Measurements from ENCODE around the gene ZNF610. TPM values are rescaled to one million over a fixed set of nuclear protein-coding genes. Genes with fewer than 3 reads are reported as not detected.
"Not testable (repeated sequence)": the region's sequence is repeated elsewhere in the genome, so short reads cannot be mapped to it uniquely, and the experiment has no call there.

ZNF610 gene
- total RNA-seq, result 1 to 10 TPM in 2 of 5 experiments, under 1 TPM in 3; 0.42 to 4.3 (median 0.93) TPM
- polyA plus RNA-seq, result 1 to 10 TPM; 2.0 to 2.6 TPM
- 2.0 reads per million, percentile 9 among the genes with 10 or more reads in this experiment for total RNA-seq

- Histone ChIP-seq H3K27ac (ENCODE audit: low read depth, low read length) (peak within 1 kb of the TSS; percentile 83), H3K4me3 (ENCODE audit: low read length) (peak within 1 kb of the TSS; percentile 88), H3K27me3 (ENCODE audit: control insufficient read depth in 2 of 2, insufficient read depth in 2 of 2, low read length in 2 of 2) (no peaks in the 10 kb centered on the region), H3K36me3 (ENCODE audit: control insufficient read depth in 2 of 3, insufficient read depth in 3 of 3, low read length in 3 of 3) (peaks cover 0 to 4% (median 0%) of the 10 kb centered on the region in 3 experiments), H3K9me3 (ENCODE audit: control insufficient read depth in 2 of 3, low read length in 3 of 3) (peaks cover 8 to 30% (median 9%) of the 10 kb centered on the region in 3 experiments), H3K4me1 (ENCODE audit: control insufficient read depth in 2 of 2, insufficient read depth in 2 of 2, low read length in 2 of 2) (peaks cover 0 to 6% of the 10 kb centered on the region in 2 donors)
- Mint-ChIP-seq H3K4me1 (peaks cover 11 to 19% (median 16%) of the 10 kb centered on the region in 7 donors), H3K27ac (peak within 1 kb of the TSS; percentile 81 to 98 (median 96)), H3K27me3 (no peaks in the 10 kb centered on the region), H3K4me3 (peak within 1 kb of the TSS; percentile 87 to 97 (median 93)), H3K36me3 (peaks cover 17 to 45% (median 24%) of the 10 kb centered on the region in 5 donors), H3K9me3 (peaks cover 5 to 99% (median 49%) of the 10 kb centered on the region in 11 donors)
- intact Hi-C loops (cut with micrococcal nuclease), result loop anchor here (1.0 to 2.0 kb wide), 7 partner anchors 33 to 399 kb away; partner anchors contain the start of genes ZNF480 (in 1 of the 2), ZNF528 (in 1 of the 2), ZNF611 (in 1 of the 2) and ZNF766 (in 1 of the 2)
- CTCF ChIA-PET, result no interaction called here
- DNase-seq (peak; percentile 73 to 88 (median 85)), ATAC-seq (peak; percentile 99)
- POLR2A ChIA-PET, result interaction anchor here (1.7 kb wide), 1 partner anchor 33 kb away, joined by 4 read pairs; the partner anchor contains the start of gene ZNF880
Observed at GRCh38 chr19:52336117-52336790, at the start of gene ZNF610. ZNF610 (plus strand) TSS chr19:52336243; CDS start chr19:52349173, 12,930 bp downstream.

- CTCF ChIA-PET, result interaction anchor here (0.6 to 1.1 kb wide), 2 partner anchors 78 to 149 kb away, joined by 3 to 4 read pairs; no protein-coding TSS in a partner anchor
- no peak for DNase-seq
- Mint-ChIP-seq H3K27me3 (no peaks in the 10 kb centered on the region), H3K9me3 (peaks cover 10 to 93% (median 75%) of the 10 kb centered on the region in 11 donors), H3K4me3 (peak overlapping the region in 1 of 10 donors; percentile 19), H3K36me3 (peaks cover 45 to 94% (median 91%) of the 10 kb centered on the region in 5 donors), H3K4me1 (peaks cover 0 to 5% (median 0%) of the 10 kb centered on the region in 7 donors), H3K27ac (no peak overlapping the region)
- Histone ChIP-seq H3K4me1 (ENCODE audit: control insufficient read depth in 2 of 2, insufficient read depth in 2 of 2, low read length in 2 of 2) (no peaks in the 10 kb centered on the region), H3K27me3 (ENCODE audit: control insufficient read depth in 2 of 2, insufficient read depth in 2 of 2, low read length in 2 of 2) (no peaks in the 10 kb centered on the region), H3K9me3 (ENCODE audit: control insufficient read depth in 2 of 3, low read length in 3 of 3) (peaks cover 0 to 91% (median 10%) of the 10 kb centered on the region in 3 experiments), H3K36me3 (ENCODE audit: control insufficient read depth in 2 of 3, insufficient read depth in 3 of 3, low read length in 3 of 3) (peaks cover 19 to 95% (median 54%) of the 10 kb centered on the region in 3 experiments), H3K27ac (ENCODE audit: low read depth, low read length) (no peak overlapping the region), H3K4me3 (ENCODE audit: low read length) (no peak overlapping the region)
- intact Hi-C loops (cut with micrococcal nuclease), result no loop called here
- POLR2A ChIA-PET, result no interaction called here
- ATAC-seq, result no peak
Observed at GRCh38 chr19:52286256-52286655, 49.8 kb upstream of the ZNF610 start.

DNA sequence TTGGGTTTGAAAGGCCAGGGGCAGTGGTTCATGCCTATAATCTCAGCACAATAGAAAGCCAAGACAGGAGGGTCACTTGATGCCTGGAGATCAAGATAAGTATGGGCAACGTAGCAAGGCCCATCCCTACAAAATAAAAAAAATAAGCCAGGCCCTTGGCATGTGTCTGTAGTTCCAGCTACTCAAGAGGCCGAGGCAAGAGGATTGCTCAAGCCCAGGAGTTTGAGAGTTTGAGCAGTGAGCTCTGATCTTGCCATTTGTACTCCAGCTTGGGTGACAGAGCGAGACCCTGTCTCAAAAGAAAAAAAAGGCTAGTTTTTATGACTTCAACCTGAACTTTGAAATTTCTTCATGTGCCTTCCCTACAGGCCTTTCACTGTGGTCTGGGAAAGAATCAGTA is 44.3 kb upstream of the ZNF610 start:
- no peaks in the 10 kb centered on the region for H3K4me1 ChIP-seq (ENCODE audit: control insufficient read depth in 2 of 2, insufficient read depth in 2 of 2, low read length in 2 of 2)
- H3K27ac Mint-ChIP-seq, result no peak overlapping the region
- ChIA-PET POLR2A (no interaction called here), CTCF (no interaction called here)
- H3K36me3 ChIP-seq (ENCODE audit: control insufficient read depth in 2 of 3, insufficient read depth in 3 of 3, low read length in 3 of 3), result peaks cover 0 to 42% (median 8%) of the 10 kb centered on the region in 3 experiments
- peaks cover 0 to 9% (median 4%) of the 10 kb centered on the region in 7 donors for H3K4me1 Mint-ChIP-seq
- intact Hi-C loops (cut with micrococcal nuclease), result loop anchor here (10.0 kb wide), 2 partner anchors 103 to 343 kb away; partner anchors contain the start of genes ZNF528 (in 1 of the 2) and ZNF83 (in 1 of the 2)
- H3K4me3 Mint-ChIP-seq, result no peak overlapping the region
- ATAC-seq (no peak), DNase-seq (no peak)
- H3K36me3 Mint-ChIP-seq, result peaks cover 34 to 74% (median 49%) of the 10 kb centered on the region in 5 donors
- H3K27me3 Mint-ChIP-seq, result no peaks in the 10 kb centered on the region
- no peaks in the 10 kb centered on the region for H3K27me3 ChIP-seq (ENCODE audit: control insufficient read depth in 2 of 2, insufficient read depth in 2 of 2, low read length in 2 of 2)
- no peak overlapping the region for H3K4me3 ChIP-seq (ENCODE audit: low read length)
- H3K9me3 ChIP-seq (ENCODE audit: control insufficient read depth in 2 of 3, low read length in 3 of 3), result peaks cover 0 to 69% (median under 1%) of the 10 kb centered on the region in 3 experiments
- H3K9me3 Mint-ChIP-seq, result peaks cover 14 to 87% (median 55%) of the 10 kb centered on the region in 11 donors
- H3K27ac ChIP-seq (ENCODE audit: low read depth, low read length), result no peak overlapping the region

DNA sequence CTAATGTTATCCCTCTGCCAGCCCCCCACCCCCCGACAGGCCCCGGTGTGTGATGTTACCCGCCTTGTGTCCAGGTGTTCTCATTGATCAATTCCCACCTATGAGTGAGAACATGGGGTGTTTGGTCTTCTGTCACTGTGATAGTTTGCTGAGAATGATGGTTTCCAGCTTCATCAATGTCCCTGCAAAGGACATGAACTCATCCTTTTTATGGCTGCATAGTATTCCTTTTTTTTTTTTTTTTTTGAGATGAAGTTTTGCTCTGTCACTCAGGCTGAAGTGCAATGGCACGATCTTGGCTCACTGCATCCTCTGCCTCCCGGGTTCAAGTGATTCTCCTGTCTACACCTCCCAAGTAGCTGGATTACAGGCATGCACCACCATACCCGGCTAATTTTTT is 43.1 kb upstream of the ZNF610 start:
- H3K36me3 Mint-ChIP-seq, result peaks cover 34 to 72% (median 50%) of the 10 kb centered on the region in 5 donors
- POLR2A ChIA-PET, result interaction anchor here (0.6 kb wide), 1 partner anchor 32 kb away, joined by 4 read pairs; no protein-coding TSS in a partner anchor
- CTCF ChIA-PET; H3K27me3 Mint-ChIP-seq; DNase-seq; H3K4me3 ChIP-seq (ENCODE audit: low read length); H3K4me1 ChIP-seq (ENCODE audit: control insufficient read depth in 2 of 2, insufficient read depth in 2 of 2, low read length in 2 of 2); H3K4me3 Mint-ChIP-seq; H3K27ac ChIP-seq (ENCODE audit: low read depth, low read length); H3K27ac Mint-ChIP-seq; H3K27me3 ChIP-seq (ENCODE audit: control insufficient read depth in 2 of 2, insufficient read depth in 2 of 2, low read length in 2 of 2); ATAC-seq: not testable (repeated sequence)
- peaks cover 8 to 17% (median 12%) of the 10 kb centered on the region in 7 donors for H3K4me1 Mint-ChIP-seq
- intact Hi-C loops (cut with micrococcal nuclease), result loop anchor here (10.0 kb wide), 2 partner anchors 102 to 342 kb away; partner anchors contain the start of genes ZNF528 (in 1 of the 2) and ZNF83 (in 1 of the 2)
- peaks cover 0 to 59% (median 0%) of the 10 kb centered on the region in 3 experiments for H3K9me3 ChIP-seq (ENCODE audit: control insufficient read depth in 2 of 3, low read length in 3 of 3)
- peaks cover 0 to 33% (median 8%) of the 10 kb centered on the region in 3 experiments for H3K36me3 ChIP-seq (ENCODE audit: control insufficient read depth in 2 of 3, insufficient read depth in 3 of 3, low read length in 3 of 3)
- peaks cover 10 to 85% (median 56%) of the 10 kb centered on the region in 11 donors for H3K9me3 Mint-ChIP-seq

DNA sequence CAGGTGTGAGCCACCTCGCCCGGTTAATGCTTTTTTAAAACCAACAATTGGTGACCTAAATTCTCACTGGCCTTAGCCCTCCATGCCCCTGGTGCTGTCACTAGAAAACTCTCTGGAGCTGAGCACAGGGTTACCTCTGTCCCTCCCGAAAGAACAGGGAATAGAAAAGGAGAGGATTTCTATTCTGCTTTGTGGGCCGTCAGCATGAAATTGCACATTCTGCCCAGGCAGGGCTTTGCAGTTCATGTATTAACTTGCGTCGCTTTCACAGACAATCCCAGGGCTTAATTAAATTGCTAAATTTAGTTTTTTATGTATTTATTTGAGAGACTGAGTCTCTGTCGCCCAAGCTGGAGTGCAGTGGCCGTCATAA is 39.7 kb upstream of the ZNF610 start:
- Mint-ChIP-seq H3K9me3 (peaks cover 9 to 91% (median 55%) of the 10 kb centered on the region in 11 donors), H3K4me3 (peak overlapping the region; percentile 79 to 99 (median 90)), H3K27me3 (peaks cover 0 to 3% (median 0%) of the 10 kb centered on the region in 5 donors), H3K27ac (peak overlapping the region in 8 of 9 donors; percentile 19 to 98 (median 78)), H3K36me3 (peaks cover 36 to 74% (median 59%) of the 10 kb centered on the region in 5 donors), H3K4me1 (peaks cover 15 to 32% (median 19%) of the 10 kb centered on the region in 7 donors)
- H3K4me3 ChIP-seq (ENCODE audit: low read length), result peak overlapping the region; percentile 84
- CTCF ChIA-PET, result interaction anchor here (0.6 kb wide), 1 partner anchor 702 kb away, joined by 4 read pairs; no protein-coding TSS in a partner anchor
- ATAC-seq (peak; percentile 2), DNase-seq (no peak)
- intact Hi-C loops (cut with micrococcal nuclease), result loop anchor here (1.0 to 10.0 kb wide), 7 partner anchors 98 to 1036 kb away; partner anchors contain the start of genes ZNF528 (in 1 of the 2), ZNF808 (in 1 of the 2), ZNF83 (in 1 of the 2) and ZNF845 (in 1 of the 2)
- no peaks in the 10 kb centered on the region for H3K27me3 ChIP-seq (ENCODE audit: control insufficient read depth in 2 of 2, insufficient read depth in 2 of 2, low read length in 2 of 2)
- peaks cover 7 to 24% (median 11%) of the 10 kb centered on the region in 3 experiments for H3K36me3 ChIP-seq (ENCODE audit: control insufficient read depth in 2 of 3, insufficient read depth in 3 of 3, low read length in 3 of 3)
- H3K27ac ChIP-seq (ENCODE audit: low read depth, low read length), result peak overlapping the region; percentile 76
- peaks cover 0 to 59% (median 2%) of the 10 kb centered on the region in 3 experiments for H3K9me3 ChIP-seq (ENCODE audit: control insufficient read depth in 2 of 3, low read length in 3 of 3)
- POLR2A ChIA-PET, result interaction anchor here (0.6 to 1.5 kb wide), 5 partner anchors 10 to 698 kb away, joined by 3 read pairs; no protein-coding TSS in a partner anchor
- peaks cover 4 to 5% of the 10 kb centered on the region in 2 donors for H3K4me1 ChIP-seq (ENCODE audit: control insufficient read depth in 2 of 2, insufficient read depth in 2 of 2, low read length in 2 of 2)

All from naive thymus-derived CD4-positive, alpha-beta T cell (primary cell).